HEK293 (cell line): ENCODE results near the gene CUL1.
A peak's percentile ranks its signal among the peaks of the same experiment; 100 is the strongest.

ENCODE experiments used
- CTCF ChIA-PET: fragments of 350-600 bp; formaldehyde crosslinking; extraction: SDS; loops from one replicate; lab custom pipeline; 2021; ENCODE audit warnings: antibody characterized with exemption; lab: Yijun Ruan, JAX
- POLR2A ChIA-PET: fragments of 300-600 bp; formaldehyde crosslinking; extraction: SDS; loops from one replicate; lab custom pipeline; 2020; ENCODE audit warnings: antibody characterized with exemption, inconsistent platforms; lab: Yijun Ruan, JAX
- H3K27ac ChIP-seq: fragments of 200-500 bp; sonication (Bioruptor generic); 2 replicates; pipeline ENCODE4 v1.5.1; 2014; ENCODE audit warnings: low read depth, low read length, control low read depth, inconsistent platforms; ENCODE audit errors: extremely low read depth
- H3K36me3 ChIP-seq, 2 experiments: fragments of 200-500 bp in 1 of 2; sonication (Bioruptor generic) in 1 of 2; 1 replicate in 1 of 2; 2 replicates in 1 of 2; pipeline ENCODE4 v1.5.1; 2014 to 2017; ENCODE audit warnings: inconsistent platforms in 2 of 2, low read length in 2 of 2; ENCODE audit not compliant: control insufficient read depth in 2 of 2, insufficient read depth in 1 of 2
- H3K4me1 ChIP-seq: fragments of 200-500 bp; sonication (Bioruptor generic); 2 replicates; pipeline ENCODE4 v1.5.1; 2014; ENCODE audit warnings: mild to moderate bottlenecking, low read length, inconsistent platforms; ENCODE audit not compliant: control insufficient read depth, insufficient read depth
- H3K4me3 ChIP-seq: 2 replicates; pipeline ENCODE4 v1.5.1; 2011; ENCODE audit warnings: low read depth, mild to moderate bottlenecking, control low read depth, low read length, moderate library complexity
- H3K9me3 ChIP-seq: fragments of 200-500 bp; sonication (Bioruptor generic); 2 replicates; pipeline ENCODE4 v1.5.1; 2014; ENCODE audit warnings: low read depth, low read length, inconsistent platforms; ENCODE audit not compliant: control insufficient read depth, insufficient read depth
- GFI1B ChIP-seq: fragments of 450-650 bp; formaldehyde crosslinking; IDR thresholded peaks from 2 replicates; pipeline ENCODE4 v1.5.1; 2016; ENCODE audit warnings: missing biosample characterization, missing genetic modification characterization
- KLF7 ChIP-seq: fragments of 450-650 bp; formaldehyde crosslinking; IDR thresholded peaks from 2 replicates; pipeline ENCODE4 v1.5.1; 2016; ENCODE audit warnings: missing biosample characterization, missing genetic modification characterization, borderline replicate concordance
- KLF9 ChIP-seq: fragments of 450-650 bp; formaldehyde crosslinking; IDR thresholded peaks from 2 replicates; pipeline ENCODE4 v1.5.1; 2016; ENCODE audit warnings: missing biosample characterization, missing genetic modification characterization, low read depth
- SCRT2 ChIP-seq: fragments of 450-650 bp; formaldehyde crosslinking; IDR thresholded peaks from 2 replicates; pipeline ENCODE4 v1.5.1; 2016; ENCODE audit warnings: missing biosample characterization, missing genetic modification characterization
- ZBTB48 ChIP-seq: fragments of 450-650 bp; formaldehyde crosslinking; IDR thresholded peaks from 2 replicates; pipeline ENCODE4 v1.5.1; 2016; ENCODE audit warnings: missing biosample characterization, missing genetic modification characterization
- ZNF121 ChIP-seq: fragments of 450-650 bp; formaldehyde crosslinking; IDR thresholded peaks from 2 replicates; pipeline ENCODE4 v1.5.1; 2016; ENCODE audit warnings: missing biosample characterization, missing genetic modification characterization
- ZNF24 ChIP-seq: fragments of 450-650 bp; formaldehyde crosslinking; IDR thresholded peaks from 2 replicates; pipeline ENCODE4 v1.5.1; 2016; ENCODE audit warnings: missing biosample characterization, missing genetic modification characterization
- ZNF248 ChIP-seq: fragments of 450-650 bp; formaldehyde crosslinking; IDR thresholded peaks from 2 replicates; pipeline ENCODE4 v1.5.1; 2017; ENCODE audit warnings: missing biosample characterization, missing genetic modification characterization
- ZNF426 ChIP-seq: fragments of 450-650 bp; formaldehyde crosslinking; IDR thresholded peaks from 2 replicates; pipeline ENCODE4 v1.5.1; 2017; ENCODE audit warnings: missing biosample characterization, missing genetic modification characterization, mild to moderate bottlenecking, inconsistent platforms, moderate library complexity
- ZNF518A ChIP-seq: fragments of 450-650 bp; formaldehyde crosslinking; conservative IDR thresholded peaks from 2 replicates; pipeline ENCODE4 v1.5.1; 2016; ENCODE audit warnings: low read depth, missing biosample characterization, missing genetic modification characterization
- ZNF791 ChIP-seq: fragments of 450-650 bp; formaldehyde crosslinking; IDR thresholded peaks from 2 replicates; pipeline ENCODE4 v1.5.1; 2016; ENCODE audit warnings: missing biosample characterization, missing genetic modification characterization
- TF ChIP-seq, protein P1 (sequence below): sonication (generic); formaldehyde crosslinking; IDR thresholded peaks from 2 replicates; pipeline ENCODE4 v1.8.1; 2022; ENCODE audit warnings: mild to moderate bottlenecking, moderate library complexity, missing genetic modification reagents
- TF ChIP-seq, protein P2 (sequence below): fragments of 450-650 bp; formaldehyde crosslinking; IDR thresholded peaks from 2 replicates; pipeline ENCODE4 v1.5.1; 2016; ENCODE audit warnings: missing biosample characterization, missing genetic modification characterization

The CUL1 gene

DNA sequence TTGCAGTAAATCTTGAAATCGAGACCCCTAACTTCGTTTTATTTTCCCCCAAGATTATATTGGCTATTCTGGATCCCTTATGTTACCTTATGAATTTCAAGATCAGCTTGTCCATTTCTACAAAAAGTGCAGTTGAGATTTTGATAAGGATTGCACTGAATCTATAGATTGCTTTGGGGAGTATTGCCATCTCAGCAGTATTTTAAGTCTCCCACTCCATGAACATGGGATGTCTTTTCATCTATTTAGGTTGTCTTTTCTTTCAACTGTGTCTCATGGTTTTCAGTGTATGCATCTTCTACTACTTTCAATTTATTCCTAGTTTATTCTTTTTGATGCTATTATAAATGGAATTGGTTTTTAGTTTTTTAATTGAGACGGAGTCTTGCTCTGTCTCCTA lies 95.8 kb downstream of the CUL1 start:
- peaks cover 18 to 94% of the 10 kb centered on the region in 2 experiments for H3K36me3 ChIP-seq
- CTCF ChIA-PET: no interaction called here

DNA sequence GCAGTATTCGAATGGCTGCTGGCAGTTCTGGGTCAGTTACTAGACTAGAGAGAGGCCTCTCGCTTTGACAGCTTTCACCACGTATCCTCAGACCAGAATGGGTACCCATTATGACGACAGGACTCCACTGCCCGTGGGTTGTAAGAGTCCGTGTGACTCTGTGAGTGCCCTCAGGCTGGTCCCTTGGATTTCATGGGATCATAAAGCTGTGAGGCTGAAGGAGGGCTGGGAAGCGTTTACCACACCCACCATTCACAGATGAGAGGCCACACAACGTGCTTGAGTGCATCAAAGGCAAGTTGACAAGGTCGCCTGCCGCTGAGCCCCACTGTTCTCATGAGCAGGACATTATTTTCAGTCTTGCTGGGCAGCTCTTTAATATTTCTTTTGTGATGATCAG lies 98.1 kb downstream of the CUL1 start:
- TF ChIP-seq SCRT2 (tag by site-specific recombination): no peak
- TF ChIP-seq ZNF121 (tag by site-specific recombination): no peak
- no peak for TF ChIP-seq ZNF518A
- no peak for TF ChIP-seq ZNF426 (tag by site-specific recombination)
- TF ChIP-seq, protein P1, sequence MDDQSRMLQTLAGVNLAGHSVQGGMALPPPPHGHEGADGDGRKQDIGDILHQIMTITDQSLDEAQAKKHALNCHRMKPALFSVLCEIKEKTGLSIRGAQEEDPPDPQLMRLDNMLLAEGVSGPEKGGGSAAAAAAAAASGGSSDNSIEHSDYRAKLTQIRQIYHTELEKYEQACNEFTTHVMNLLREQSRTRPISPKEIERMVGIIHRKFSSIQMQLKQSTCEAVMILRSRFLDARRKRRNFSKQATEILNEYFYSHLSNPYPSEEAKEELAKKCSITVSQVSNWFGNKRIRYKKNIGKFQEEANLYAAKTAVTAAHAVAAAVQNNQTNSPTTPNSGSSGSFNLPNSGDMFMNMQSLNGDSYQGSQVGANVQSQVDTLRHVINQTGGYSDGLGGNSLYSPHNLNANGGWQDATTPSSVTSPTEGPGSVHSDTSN (CRISPR knock-in tag): no peak
- no peak for TF ChIP-seq GFI1B
- no peak for TF ChIP-seq KLF7 (tag by site-specific recombination)
- TF ChIP-seq ZNF24 (tag by site-specific recombination): no peak
- TF ChIP-seq ZBTB48 (tag by site-specific recombination): no peak
- no peak for TF ChIP-seq ZNF791 (tag by site-specific recombination)
- TF ChIP-seq KLF9: no peak
- Histone ChIP-seq H3K4me1 (no peaks in the 10 kb centered on the region), H3K9me3 (no peaks in the 10 kb centered on the region), H3K4me3 (no peak overlapping the region), H3K36me3 (peaks cover 14 to 94% of the 10 kb centered on the region in 2 experiments), H3K27ac (no peak overlapping the region)
- ChIA-PET POLR2A (no interaction called here), CTCF (no interaction called here)

More for the DNA sequence above, 95.8 kb downstream of the CUL1 start:
- POLR2A ChIA-PET: no interaction called here
- Histone ChIP-seq H3K9me3 (no peaks in the 10 kb centered on the region), H3K27ac (no peak overlapping the region), H3K4me3 (no peak overlapping the region), H3K4me1 (no peaks in the 10 kb centered on the region)
- TF ChIP-seq, protein P2, sequence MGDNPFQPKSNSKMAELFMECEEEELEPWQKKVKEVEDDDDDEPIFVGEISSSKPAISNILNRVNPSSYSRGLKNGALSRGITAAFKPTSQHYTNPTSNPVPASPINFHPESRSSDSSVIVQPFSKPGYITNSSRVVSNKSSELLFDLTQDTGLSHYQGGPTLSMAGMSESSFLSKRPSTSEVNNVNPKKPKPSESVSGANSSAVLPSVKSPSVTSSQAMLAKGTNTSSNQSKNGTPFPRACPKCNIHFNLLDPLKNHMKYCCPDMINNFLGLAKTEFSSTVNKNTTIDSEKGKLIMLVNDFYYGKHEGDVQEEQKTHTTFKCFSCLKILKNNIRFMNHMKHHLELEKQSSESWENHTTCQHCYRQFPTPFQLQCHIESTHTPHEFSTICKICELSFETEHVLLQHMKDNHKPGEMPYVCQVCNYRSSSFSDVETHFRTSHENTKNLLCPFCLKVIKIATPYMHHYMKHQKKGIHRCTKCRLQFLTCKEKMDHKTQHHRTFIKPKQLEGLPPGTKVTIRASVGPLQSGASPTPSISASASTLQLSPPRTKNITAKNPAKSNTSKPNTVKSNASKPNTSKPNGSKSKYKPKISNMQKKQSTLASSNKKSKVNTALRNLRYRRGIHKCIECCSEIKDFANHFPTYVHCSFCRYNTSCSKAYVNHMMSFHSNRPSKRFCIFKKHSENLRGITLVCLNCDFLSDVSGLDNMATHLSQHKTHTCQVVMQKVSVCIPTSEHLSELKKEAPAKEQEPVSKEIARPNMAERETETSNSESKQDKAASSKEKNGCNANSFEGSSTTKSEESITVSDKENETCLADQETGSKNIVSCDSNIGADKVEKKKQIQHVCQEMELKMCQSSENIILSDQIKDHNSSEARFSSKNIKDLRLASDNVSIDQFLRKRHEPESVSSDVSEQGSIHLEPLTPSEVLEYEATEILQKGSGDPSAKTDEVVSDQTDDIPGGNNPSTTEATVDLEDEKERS (tag by site-specific recombination): no peak
- peak; percentile 94 for TF ChIP-seq ZNF248
- TF ChIP-seq, all 188 proteins: peak for 1
